Spleen (tissue), 11 donors: ENCODE measurements around the gene TMEM131. TPM values are rescaled to one million over a fixed set of nuclear protein-coding genes. Genes with fewer than 3 reads are reported as not detected.

Experiments
- DNase-seq: peaks from one replicate; pipeline ENCODE4 v3.0.0-alpha.2; 2020
- H3K27ac ChIP-seq, 8 donors: fragments of 200-600 bp; sonication (generic) in 7 of 8; 1 replicate in 4 of 8; 2 replicates in 4 of 8; pipeline versions ENCODE4 v1.5.0 to v1.8.0; 2016 to 2021; ENCODE audit warnings: inconsistent platforms in 4 of 8, mild to moderate bottlenecking in 4 of 8, moderate library complexity in 1 of 8
- H3K27me3 ChIP-seq, 7 donors: fragments of 200-600 bp; sonication (generic) in 6 of 7; replicated peaks in 1 of 7; 1 replicate in 4 of 7; 2 replicates in 3 of 7; pipeline versions ENCODE4 v1.5.0 to v1.8.0; 2016 to 2021; ENCODE audit warnings: inconsistent platforms in 3 of 7, mild to moderate bottlenecking in 1 of 7
- H3K36me3 ChIP-seq, 6 donors: fragments of 200-600 bp; sonication (generic) in 5 of 6; 1 replicate in 4 of 6; 2 replicates in 2 of 6; pipeline versions ENCODE4 v1.5.0 to v1.8.0; 2016 to 2021; ENCODE audit warnings: inconsistent platforms in 2 of 6
- H3K4me1 ChIP-seq, 6 donors: fragments of 200-600 bp; sonication (generic) in 5 of 6; 1 replicate in 3 of 6; 2 replicates in 3 of 6; pipeline versions ENCODE4 v1.5.0 to v1.8.0; 2016 to 2021; ENCODE audit warnings: inconsistent platforms in 3 of 6
- H3K4me3 ChIP-seq, 8 donors: fragments of 200-600 bp; sonication (generic) in 7 of 8; 1 replicate in 4 of 8; 2 replicates in 4 of 8; pipeline versions ENCODE4 v1.5.0 to v1.8.0; 2016 to 2021; ENCODE audit warnings: inconsistent platforms in 4 of 8, mild to moderate bottlenecking in 4 of 8, moderate library complexity in 2 of 8
- H3K9me3 ChIP-seq, 8 donors: fragments of 200-600 bp; sonication (generic) in 7 of 8; 1 replicate in 4 of 8; 2 replicates in 4 of 8; pipeline versions ENCODE4 v1.5.0 to v1.8.0; 2016 to 2021; ENCODE audit warnings: inconsistent platforms in 4 of 8
- CTCF ChIP-seq, 11 experiments: fragments of 200-600 bp in 7 of 11; fragments of 450-650 bp in 4 of 11; sonication (generic) in 4 of 11; IDR thresholded peaks in 8 of 11; conservative IDR thresholded peaks in 3 of 11; 1 replicate in 7 of 11; 2 replicates in 4 of 11; pipeline versions ENCODE4 v1.4.0 to v1.8.0; 2016 to 2021; ENCODE audit warnings: antibody characterized with exemption in 11 of 11, inconsistent platforms in 4 of 11, mild to moderate bottlenecking in 1 of 11
- POLR2A ChIP-seq, 3 donors: fragments of 450-650 bp; IDR thresholded peaks; one replicate each; pipeline ENCODE4 v1.5.1; 2017; ENCODE audit warnings: antibody characterized with exemption in 3 of 3, mild to moderate bottlenecking in 1 of 3
- POLR2AphosphoS5 ChIP-seq, 3 donors: sonication (generic); formaldehyde crosslinking; IDR thresholded peaks; one replicate each; pipeline ENCODE4 v1.5.1; 2017; ENCODE audit warnings: antibody characterized with exemption in 3 of 3
- WGBS, 5 donors: extraction: QIAGEN DNeasy Blood & Tissue Kit in 3 of 5; methylation state at CpG; one replicate each; pipeline versions ENCODE4 v1.1.5 to v1.1.7; 2013 to 2018; 5-methylcytosine and 5-hydroxymethylcytosine counted together
- intact Hi-C: fragments of 100-400 bp; cut with DNase I; formaldehyde crosslinking; loops from one replicate; pipeline ENCODE4 v1.15.0; 2023; ENCODE audit warnings: low total_unique reads
- polyA plus RNA-seq, 3 donors: library from polyadenylated mRNA; stranded (reverse); fragments of 200-250 nt; gene quantifications; one replicate each; pipeline ENCODE4 v1.2.1, GENCODE V29; 2013
- total RNA-seq, 7 donors: library from RNA; depleted of rRNA in 3 of 7; stranded (reverse); fragments of >200 nt in 3 of 7; fragmentation: NEBNext Ultra II Directional in 4 of 7; extraction: Animal tissue kit (Norgen Biotek cat#: 25700) in 4 of 7; gene quantifications; one replicate each; pipeline versions ENCODE4 v1.1.0 to v1.2.1, GENCODE V29; 2016 to 2021
- donor health status: healthy with polysubstance abuse.
- donor health status: DM: no; HTN: no; CAD: no; lungs with moderate emphysema.
- donor health status: DM: no; HTN: no; CAD: no.
- donor health status: Bipolar disorder and iron deficiency.
- donor health status: healthy.
- donor health status: DM: no; HTN: no; CAD: no.
- donor health status: DM: yes; HTN: yes; CAD: no.

The TMEM131 gene
- total and polyA plus RNA-seq, 10 donors: 9.2 to 74.0 (median 61.6) TPM

- H3K4me3 ChIP-seq: no peak overlapping the region
- intact Hi-C loops: no loop called here
- H3K27me3 ChIP-seq: no peaks in the 10 kb centered on the region
- no peaks in the 10 kb centered on the region for H3K4me1 ChIP-seq
- no peak for DNase-seq
- H3K9me3 ChIP-seq: no peaks in the 10 kb centered on the region
- WGBS, 5 donors: 92 to 97% (median 96%) methylated on average over 3 of the region's 3 CpGs
- no peak overlapping the region for H3K27ac ChIP-seq
- H3K36me3 ChIP-seq: peaks cover 0 to 98% (median 55%) of the 10 kb centered on the region in 6 donors
- TF ChIP-seq POLR2A (IDR thresholded peaks at IDR 0.05) (no peak), POLR2AphosphoS5 (IDR thresholded peaks at IDR 0.05) (no peak), CTCF (IDR thresholded peaks at IDR 0.05 in 8 of 11, conservative IDR thresholded peaks at IDR 0.05 in 3 of 11) (no peak)
These were observed 198.4 kb downstream of the TMEM131 start for GRCh38 chr2:97797355-97797754.

GRCh38 chr2:97796465-97797126, 199.2 kb downstream of the TMEM131 start:
- intact Hi-C loops: no loop called here
- H3K4me1 ChIP-seq: no peaks in the 10 kb centered on the region

GRCh38 chr2:97792416-97792815, 203.3 kb downstream of the TMEM131 start:
- Histone ChIP-seq H3K36me3 (peaks cover 0 to 98% (median 45%) of the 10 kb centered on the region in 6 donors), H3K27me3 (no peaks in the 10 kb centered on the region), H3K4me3 (no peak overlapping the region), H3K27ac (no peak overlapping the region), H3K4me1 (no peaks in the 10 kb centered on the region), H3K9me3 (no peaks in the 10 kb centered on the region)
- intact Hi-C loops: no loop called here
- TF ChIP-seq POLR2AphosphoS5 (IDR thresholded peaks at IDR 0.05) (peak in 2 of 3 donors; percentile 10 to 41), CTCF (IDR thresholded peaks at IDR 0.05 in 8 of 11, conservative IDR thresholded peaks at IDR 0.05 in 3 of 11) (no peak)
- 95 to 98% (median 96%) methylated on average over 10 to 14 of the region's 14 CpGs for WGBS, 5 donors
- no peak for DNase-seq

More at GRCh38 chr2:97796465-97797126, 199.2 kb downstream of the TMEM131 start:
- no peaks in the 10 kb centered on the region for H3K9me3 ChIP-seq
- no peak overlapping the region for H3K4me3 ChIP-seq
- TF ChIP-seq CTCF (IDR thresholded peaks at IDR 0.05 in 8 of 11, conservative IDR thresholded peaks at IDR 0.05 in 3 of 11): no peak
- TF ChIP-seq POLR2A (IDR thresholded peaks at IDR 0.05): no peak
- TF ChIP-seq POLR2AphosphoS5 (IDR thresholded peaks at IDR 0.05): no peak
- peaks cover 0 to 98% (median 55%) of the 10 kb centered on the region in 6 donors for H3K36me3 ChIP-seq
- 76 to 88% (median 79%) methylated on average over 2 of the region's 2 CpGs for WGBS, 5 donors
- DNase-seq: no peak
- H3K27me3 ChIP-seq: no peaks in the 10 kb centered on the region
- H3K27ac ChIP-seq: no peak overlapping the region

GRCh38 chr2:97788986-97789644, 206.6 kb downstream of the TMEM131 start:
- Histone ChIP-seq H3K27me3 (no peaks in the 10 kb centered on the region), H3K4me1 (no peaks in the 10 kb centered on the region), H3K36me3 (peaks cover 0 to 88% (median 51%) of the 10 kb centered on the region in 6 donors), H3K4me3 (no peak overlapping the region), H3K9me3 (no peaks in the 10 kb centered on the region), H3K27ac (no peak overlapping the region)
- intact Hi-C loops: no loop called here
- WGBS, 5 donors: 91 to 96% (median 95%) methylated on average over 7 of the region's 7 CpGs
- TF ChIP-seq CTCF (IDR thresholded peaks at IDR 0.05 in 8 of 11, conservative IDR thresholded peaks at IDR 0.05 in 3 of 11) (no peak), POLR2AphosphoS5 (IDR thresholded peaks at IDR 0.05) (no peak), POLR2A (IDR thresholded peaks at IDR 0.05) (no peak)
- no peak for DNase-seq
